ENCODE results near the gene MTA3. TPM values are rescaled to one million over a fixed set of nuclear protein-coding genes. Genes with fewer than 3 reads are reported as not detected.

MTA3 gene
- total and polyA plus RNA-seq, 9 of the 15 experiments (the other 6 are each of a cell fraction or from before 2014, with no cell fraction given): 12.4 to 39.6 (median 23.5) TPM

DNA sequence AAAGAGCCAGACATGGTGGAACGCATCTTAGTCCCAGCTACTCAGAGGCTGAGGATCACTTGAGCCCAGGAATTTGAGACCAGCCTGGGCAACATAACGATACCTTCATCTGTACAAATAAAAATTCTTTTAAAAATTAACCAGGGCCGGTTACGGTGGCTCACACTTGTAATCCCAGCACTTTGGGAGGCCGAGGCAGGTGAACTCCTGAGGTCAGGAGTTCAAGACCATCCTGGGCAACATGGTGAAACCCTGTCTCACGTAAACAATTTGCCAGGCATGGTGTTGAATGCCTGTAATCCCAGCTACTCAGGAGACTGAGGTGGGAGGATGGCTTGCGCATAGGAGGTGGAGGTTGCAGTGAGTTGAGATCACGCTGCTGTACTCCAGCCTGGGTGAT, 48.8 kb upstream of the MTA3 start:
- in situ Hi-C loops (cut with MboI): loop anchor here (25.0 kb wide), 1 partner anchor 268 kb away; the partner anchor contains the start of gene HAAO
- H3K9me3 ChIP-seq (replicated peaks; ENCODE audit: control insufficient read depth, insufficient read depth, low read depth, low read length): no peaks in the 10 kb centered on the region
- no peak overlapping the region for H3K27ac ChIP-seq (ENCODE audit: extremely low read depth, low read depth, low read length)
- CTCF ChIA-PET (ENCODE audit: low intra/inter-chr PET ratio): no interaction called here
- WGBS (ENCODE audit: insufficient coverage, low coverage, missing lambda C conversion rate): 16% methylated on average over 8 of the region's 8 CpGs
- no peaks in the 10 kb centered on the region for H3K4me1 ChIP-seq (replicated peaks in 1 of 2; ENCODE audit: control insufficient read depth in 2 of 2, insufficient read depth in 2 of 2, low read length in 2 of 2)
- H3K4me3 ChIP-seq: no peak overlapping the region
- H3K4me2 ChIP-seq (ENCODE audit: insufficient read depth, low read length): no peak overlapping the region
- no peak overlapping the region for H2AFZ ChIP-seq (ENCODE audit: low read depth, low read length)
- no peak overlapping the region for H3K9ac ChIP-seq (ENCODE audit: insufficient read depth in 1 of 2, low read depth in 2 of 2, low read length in 2 of 2)
- no peaks in the 10 kb centered on the region for H4K20me1 ChIP-seq (replicated peaks; ENCODE audit: control insufficient read depth, insufficient read depth, low read length)
- H3K79me2 ChIP-seq (ENCODE audit: control insufficient read depth, insufficient read depth, low read length): no peaks in the 10 kb centered on the region
- FAIRE-seq (no peak), DNase-seq (ENCODE audit: extremely low read depth in 1 of 4, low spot score in 3 of 4) (no peak), ATAC-seq (no peak)
- POLR2A ChIA-PET: no interaction called here
- no TSS peak for BruUV-seq (replicated peaks)
- peaks cover 5% of the 10 kb centered on the region in 2 experiments; a peak in 4 of 5 replicates for H3K27me3 ChIP-seq (ENCODE audit: control insufficient read depth in 2 of 2, insufficient read depth in 2 of 2, low read length in 2 of 2)
- H3K36me3 ChIP-seq (ENCODE audit: control insufficient read depth, insufficient read depth, low read length): no peaks in the 10 kb centered on the region
- intact Hi-C loops (cut with micrococcal nuclease): no loop called here
- no peaks in the 10 kb centered on the region for H3K9me1 ChIP-seq (ENCODE audit: control insufficient read depth, insufficient read depth, low read length)
- TF ChIP-seq PHF20 (IDR thresholded peaks at IDR 0.05; ENCODE audit: partially characterized antibody) (no peak), GATAD2B (IDR thresholded peaks at IDR 0.05; ENCODE audit: borderline replicate concordance) (no peak), CGGBP1 (CRISPR knock-in tag; IDR thresholded peaks at IDR 0.05) (no peak), EGR1 (conservative IDR thresholded peaks at IDR 0.05) (no peak), ZNF324 (CRISPR knock-in tag; IDR thresholded peaks at IDR 0.05) (no peak), ETV5 (CRISPR knock-in tag; IDR thresholded peaks at IDR 0.05; ENCODE audit: low read depth) (no peak)
- TF ChIP-seq, protein P1, sequence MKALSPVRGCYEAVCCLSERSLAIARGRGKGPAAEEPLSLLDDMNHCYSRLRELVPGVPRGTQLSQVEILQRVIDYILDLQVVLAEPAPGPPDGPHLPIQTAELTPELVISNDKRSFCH (CRISPR knock-in tag; IDR thresholded peaks at IDR 0.05): no peak
- TF ChIP-seq, protein P1 (tag; IDR thresholded peaks at IDR 0.05): no peak
- TF ChIP-seq, protein P2, sequence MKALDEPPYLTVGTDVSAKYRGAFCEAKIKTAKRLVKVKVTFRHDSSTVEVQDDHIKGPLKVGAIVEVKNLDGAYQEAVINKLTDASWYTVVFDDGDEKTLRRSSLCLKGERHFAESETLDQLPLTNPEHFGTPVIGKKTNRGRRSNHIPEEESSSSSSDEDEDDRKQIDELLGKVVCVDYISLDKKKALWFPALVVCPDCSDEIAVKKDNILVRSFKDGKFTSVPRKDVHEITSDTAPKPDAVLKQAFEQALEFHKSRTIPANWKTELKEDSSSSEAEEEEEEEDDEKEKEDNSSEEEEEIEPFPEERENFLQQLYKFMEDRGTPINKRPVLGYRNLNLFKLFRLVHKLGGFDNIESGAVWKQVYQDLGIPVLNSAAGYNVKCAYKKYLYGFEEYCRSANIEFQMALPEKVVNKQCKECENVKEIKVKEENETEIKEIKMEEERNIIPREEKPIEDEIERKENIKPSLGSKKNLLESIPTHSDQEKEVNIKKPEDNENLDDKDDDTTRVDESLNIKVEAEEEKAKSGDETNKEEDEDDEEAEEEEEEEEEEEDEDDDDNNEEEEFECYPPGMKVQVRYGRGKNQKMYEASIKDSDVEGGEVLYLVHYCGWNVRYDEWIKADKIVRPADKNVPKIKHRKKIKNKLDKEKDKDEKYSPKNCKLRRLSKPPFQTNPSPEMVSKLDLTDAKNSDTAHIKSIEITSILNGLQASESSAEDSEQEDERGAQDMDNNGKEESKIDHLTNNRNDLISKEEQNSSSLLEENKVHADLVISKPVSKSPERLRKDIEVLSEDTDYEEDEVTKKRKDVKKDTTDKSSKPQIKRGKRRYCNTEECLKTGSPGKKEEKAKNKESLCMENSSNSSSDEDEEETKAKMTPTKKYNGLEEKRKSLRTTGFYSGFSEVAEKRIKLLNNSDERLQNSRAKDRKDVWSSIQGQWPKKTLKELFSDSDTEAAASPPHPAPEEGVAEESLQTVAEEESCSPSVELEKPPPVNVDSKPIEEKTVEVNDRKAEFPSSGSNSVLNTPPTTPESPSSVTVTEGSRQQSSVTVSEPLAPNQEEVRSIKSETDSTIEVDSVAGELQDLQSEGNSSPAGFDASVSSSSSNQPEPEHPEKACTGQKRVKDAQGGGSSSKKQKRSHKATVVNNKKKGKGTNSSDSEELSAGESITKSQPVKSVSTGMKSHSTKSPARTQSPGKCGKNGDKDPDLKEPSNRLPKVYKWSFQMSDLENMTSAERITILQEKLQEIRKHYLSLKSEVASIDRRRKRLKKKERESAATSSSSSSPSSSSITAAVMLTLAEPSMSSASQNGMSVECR (CRISPR knock-in tag; IDR thresholded peaks at IDR 0.05): no peak
- TF ChIP-seq, protein P3, sequence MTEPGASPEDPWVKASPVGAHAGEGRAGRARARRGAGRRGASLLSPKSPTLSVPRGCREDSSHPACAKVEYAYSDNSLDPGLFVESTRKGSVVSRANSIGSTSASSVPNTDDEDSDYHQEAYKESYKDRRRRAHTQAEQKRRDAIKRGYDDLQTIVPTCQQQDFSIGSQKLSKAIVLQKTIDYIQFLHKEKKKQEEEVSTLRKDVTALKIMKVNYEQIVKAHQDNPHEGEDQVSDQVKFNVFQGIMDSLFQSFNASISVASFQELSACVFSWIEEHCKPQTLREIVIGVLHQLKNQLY (CRISPR knock-in tag; conservative IDR thresholded peaks at IDR 0.05): no peak
- TF ChIP-seq, protein P4, sequence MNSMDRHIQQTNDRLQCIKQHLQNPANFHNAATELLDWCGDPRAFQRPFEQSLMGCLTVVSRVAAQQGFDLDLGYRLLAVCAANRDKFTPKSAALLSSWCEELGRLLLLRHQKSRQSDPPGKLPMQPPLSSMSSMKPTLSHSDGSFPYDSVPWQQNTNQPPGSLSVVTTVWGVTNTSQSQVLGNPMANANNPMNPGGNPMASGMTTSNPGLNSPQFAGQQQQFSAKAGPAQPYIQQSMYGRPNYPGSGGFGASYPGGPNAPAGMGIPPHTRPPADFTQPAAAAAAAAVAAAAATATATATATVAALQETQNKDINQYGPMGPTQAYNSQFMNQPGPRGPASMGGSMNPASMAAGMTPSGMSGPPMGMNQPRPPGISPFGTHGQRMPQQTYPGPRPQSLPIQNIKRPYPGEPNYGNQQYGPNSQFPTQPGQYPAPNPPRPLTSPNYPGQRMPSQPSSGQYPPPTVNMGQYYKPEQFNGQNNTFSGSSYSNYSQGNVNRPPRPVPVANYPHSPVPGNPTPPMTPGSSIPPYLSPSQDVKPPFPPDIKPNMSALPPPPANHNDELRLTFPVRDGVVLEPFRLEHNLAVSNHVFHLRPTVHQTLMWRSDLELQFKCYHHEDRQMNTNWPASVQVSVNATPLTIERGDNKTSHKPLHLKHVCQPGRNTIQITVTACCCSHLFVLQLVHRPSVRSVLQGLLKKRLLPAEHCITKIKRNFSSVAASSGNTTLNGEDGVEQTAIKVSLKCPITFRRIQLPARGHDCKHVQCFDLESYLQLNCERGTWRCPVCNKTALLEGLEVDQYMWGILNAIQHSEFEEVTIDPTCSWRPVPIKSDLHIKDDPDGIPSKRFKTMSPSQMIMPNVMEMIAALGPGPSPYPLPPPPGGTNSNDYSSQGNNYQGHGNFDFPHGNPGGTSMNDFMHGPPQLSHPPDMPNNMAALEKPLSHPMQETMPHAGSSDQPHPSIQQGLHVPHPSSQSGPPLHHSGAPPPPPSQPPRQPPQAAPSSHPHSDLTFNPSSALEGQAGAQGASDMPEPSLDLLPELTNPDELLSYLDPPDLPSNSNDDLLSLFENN (IDR thresholded peaks at IDR 0.05; ENCODE audit: low read depth in 2 of 2, low read length in 2 of 2): no peak

Data from K562 (cell line).